ENCODE measurements around the gene ZNF205.

ZNF205 gene

DNA sequence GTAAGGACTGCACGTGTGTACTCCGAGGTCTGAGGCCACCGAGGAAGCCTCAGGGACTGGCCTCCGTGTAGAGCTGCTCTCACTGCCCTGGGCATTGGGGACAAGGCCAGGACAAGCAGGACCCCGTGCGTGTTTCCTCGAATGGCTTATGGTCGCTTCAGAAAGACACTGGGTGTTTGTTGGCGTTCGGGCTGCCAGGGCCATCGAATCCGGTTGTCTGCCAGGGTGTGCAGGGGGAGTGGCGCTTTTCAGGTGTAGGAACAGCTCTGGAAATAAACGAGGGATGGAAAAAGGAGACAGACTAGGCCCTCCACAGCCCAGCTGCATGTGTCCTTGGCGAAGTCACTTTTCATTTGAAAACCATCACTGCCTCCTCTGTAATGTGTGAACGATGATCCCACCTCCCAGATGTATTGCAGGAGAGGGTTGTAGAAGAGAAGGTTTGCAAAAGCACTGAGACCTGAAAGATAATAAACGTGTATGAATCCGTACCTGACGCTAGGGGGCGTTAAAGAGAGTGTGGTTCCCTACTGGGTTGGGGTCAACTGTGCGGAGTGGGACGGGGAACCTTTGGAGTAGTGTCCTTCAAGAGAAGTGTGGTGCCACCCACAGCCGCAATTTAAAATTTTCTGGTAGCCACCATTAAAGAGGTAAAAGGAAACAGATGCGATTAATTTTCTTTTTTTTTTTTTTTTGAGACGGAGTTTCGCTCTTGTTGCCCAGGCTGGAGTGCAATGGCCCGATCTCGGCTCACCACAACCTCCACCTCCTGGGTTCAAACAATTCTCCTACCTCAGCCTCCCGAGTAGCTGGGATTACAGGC, 11.2 kb upstream of the ZNF205 start:
- DNase-seq (ENCODE audit: low read depth in 1 of 2, low spot score in 1 of 2), result no peak

GRCh38 chr16:3101841-3102470, 10.4 kb upstream of the ZNF205 start:
- DNase-seq (ENCODE audit: low read depth in 1 of 2, low spot score in 1 of 2), result no peak

- DNase-seq (ENCODE audit: low read depth in 1 of 2, low spot score in 1 of 2), result peak; percentile 77 to 87
Observed at GRCh38 chr16:3106205-3106928, 6.0 kb upstream of the ZNF205 start.

DNA sequence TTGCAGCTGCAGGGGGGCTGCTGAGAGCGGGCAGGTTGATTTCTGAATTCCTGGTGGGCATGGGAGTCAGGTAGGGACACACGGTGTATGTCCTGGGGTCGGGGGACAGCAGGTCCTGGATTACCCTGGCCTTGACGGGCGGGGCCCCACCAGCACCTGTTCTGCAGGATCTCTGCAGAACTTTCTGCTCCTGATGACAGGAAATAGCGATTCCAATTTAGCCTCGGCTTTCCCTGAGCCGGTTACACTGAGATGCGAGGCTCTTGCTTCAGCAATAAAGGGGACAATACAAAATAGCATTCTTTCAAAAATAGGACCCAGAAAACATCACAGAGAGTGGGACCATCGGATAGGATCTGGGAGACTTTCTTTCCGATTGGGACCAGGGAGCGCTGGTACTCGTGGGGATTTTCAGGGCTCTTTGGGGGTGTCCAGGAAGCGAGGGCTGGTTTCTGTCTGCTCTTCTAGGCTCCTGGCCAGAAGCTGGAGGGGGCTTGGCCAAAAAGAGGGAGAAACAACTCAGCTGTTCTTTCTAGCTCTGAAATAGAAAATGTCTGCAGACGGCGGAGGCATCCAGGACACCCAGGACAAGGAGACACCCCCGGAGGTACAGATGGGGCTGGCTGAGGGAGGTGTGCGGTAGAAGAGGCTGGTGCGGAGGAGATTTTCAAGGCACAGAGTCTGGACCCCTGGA, 642 bp downstream of the ZNF205 start:
- no peak for DNase-seq (ENCODE audit: low read depth in 1 of 2, low spot score in 1 of 2)

- DNase-seq (ENCODE audit: low read depth in 1 of 2, low spot score in 1 of 2), result no peak
Observed at GRCh38 chr16:3113765-3114479, 1.5 kb downstream of the ZNF205 start.

DNA sequence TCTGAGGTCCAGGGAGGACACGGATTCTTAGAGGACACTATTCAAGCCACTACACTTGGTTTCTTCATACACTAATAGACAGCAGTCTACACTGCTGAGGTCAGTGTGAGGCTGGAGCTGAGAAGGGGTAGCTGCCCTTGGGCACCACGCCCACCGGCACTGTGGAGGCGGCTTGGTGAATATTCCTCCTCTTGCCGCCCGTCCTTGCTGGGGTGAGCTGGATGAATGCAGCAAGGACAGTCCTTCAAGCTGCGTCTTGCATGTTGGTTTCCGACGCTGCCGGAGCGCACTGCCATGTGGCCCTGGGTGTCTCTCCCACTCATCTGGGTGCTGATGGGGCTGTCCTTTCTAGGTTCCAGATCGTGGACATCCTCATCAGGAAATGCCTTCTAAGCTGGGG, 2.6 kb downstream of the ZNF205 start:
- DNase-seq (ENCODE audit: low read depth in 1 of 2, low spot score in 1 of 2), result no peak

GRCh38 chr16:3115561-3115960, 3.2 kb downstream of the ZNF205 start:
- no peak for DNase-seq (ENCODE audit: low read depth in 1 of 2, low spot score in 1 of 2)

GRCh38 chr16:3118204-3118790, 5.9 kb downstream of the ZNF205 start:
- DNase-seq (ENCODE audit: low read depth in 1 of 2, low spot score in 1 of 2), result no peak

DNA sequence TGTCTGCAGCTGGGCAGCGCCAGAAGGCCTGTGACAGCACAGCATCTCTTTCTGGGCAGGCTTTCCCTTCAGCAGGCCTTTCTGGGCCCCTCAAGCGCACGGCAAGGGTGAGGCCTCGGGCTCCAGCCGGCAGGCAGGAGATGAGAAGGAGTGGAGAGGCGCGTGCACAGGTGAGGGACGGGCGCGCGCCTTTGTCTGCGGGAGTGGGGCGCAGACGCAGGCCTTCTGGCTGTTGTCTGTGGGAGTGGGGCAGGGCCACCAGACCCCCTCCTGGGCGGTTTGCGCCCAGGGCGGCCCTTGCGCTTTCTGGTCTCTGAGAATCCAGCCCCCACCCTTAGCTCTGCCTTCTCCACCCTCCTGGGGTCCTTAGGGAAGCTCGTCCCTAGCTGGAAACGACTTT, 6.5 kb downstream of the ZNF205 start:
- DNase-seq (ENCODE audit: low read depth in 1 of 2, low spot score in 1 of 2), result no peak

DNA sequence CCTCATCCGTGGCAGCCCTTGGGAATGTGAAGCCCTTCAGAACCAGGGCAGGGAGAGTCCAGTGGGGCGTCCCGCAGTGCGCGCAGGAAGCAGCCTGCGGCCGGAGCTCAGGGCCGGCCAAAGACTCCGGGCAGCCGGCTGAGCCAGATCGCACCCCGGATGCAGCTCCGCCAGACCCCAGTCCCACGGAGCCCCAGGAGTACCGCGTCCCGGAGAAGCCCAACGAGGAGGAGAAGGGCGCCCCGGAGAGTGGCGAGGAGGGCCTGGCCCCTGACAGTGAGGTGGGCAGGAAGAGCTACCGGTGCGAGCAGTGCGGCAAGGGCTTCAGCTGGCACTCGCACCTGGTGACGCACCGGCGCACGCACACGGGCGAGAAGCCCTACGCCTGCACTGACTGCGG, 6.9 kb downstream of the ZNF205 start:
- DNase-seq (ENCODE audit: low read depth in 1 of 2, low spot score in 1 of 2), result no peak

GRCh38 chr16:3119701-3120408, 7.5 kb downstream of the ZNF205 start:
- no peak for DNase-seq (ENCODE audit: low read depth in 1 of 2, low spot score in 1 of 2)

GRCh38 chr16:3120435-3120834, 8.0 kb downstream of the ZNF205 start:
- no peak for DNase-seq (ENCODE audit: low read depth in 1 of 2, low spot score in 1 of 2)

DNA sequence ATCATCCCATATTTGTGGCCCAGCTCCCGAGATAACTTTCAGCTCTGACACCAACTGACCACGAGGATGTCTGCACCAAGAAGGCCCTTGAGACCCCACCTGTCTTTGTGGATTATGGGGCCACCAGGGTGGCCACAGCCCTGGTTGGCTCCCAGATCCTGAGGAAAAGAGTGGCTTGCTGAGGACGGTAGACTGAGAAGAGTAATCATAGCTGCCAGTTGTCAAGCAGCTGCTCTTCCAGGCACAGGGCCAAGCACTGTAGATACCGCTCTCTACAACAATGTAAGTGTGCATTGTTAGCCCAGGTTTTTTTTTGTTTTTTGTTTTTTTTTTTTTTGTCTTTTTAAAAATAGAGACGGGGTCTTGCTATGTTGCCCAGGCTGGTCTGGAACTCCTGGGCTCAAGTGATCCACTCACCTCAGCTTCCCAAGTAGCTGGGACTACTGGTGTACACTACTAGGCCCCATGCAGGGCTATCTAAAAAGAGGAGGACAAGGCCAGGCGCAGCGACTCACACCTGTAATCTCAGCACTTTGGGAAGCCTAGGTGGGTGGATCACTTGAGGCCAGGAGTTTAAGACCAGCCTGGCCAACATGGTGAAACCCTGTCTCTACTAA, 9.6 kb downstream of the ZNF205 start:
- DNase-seq (ENCODE audit: low read depth in 1 of 2, low spot score in 1 of 2), result no peak

DNA sequence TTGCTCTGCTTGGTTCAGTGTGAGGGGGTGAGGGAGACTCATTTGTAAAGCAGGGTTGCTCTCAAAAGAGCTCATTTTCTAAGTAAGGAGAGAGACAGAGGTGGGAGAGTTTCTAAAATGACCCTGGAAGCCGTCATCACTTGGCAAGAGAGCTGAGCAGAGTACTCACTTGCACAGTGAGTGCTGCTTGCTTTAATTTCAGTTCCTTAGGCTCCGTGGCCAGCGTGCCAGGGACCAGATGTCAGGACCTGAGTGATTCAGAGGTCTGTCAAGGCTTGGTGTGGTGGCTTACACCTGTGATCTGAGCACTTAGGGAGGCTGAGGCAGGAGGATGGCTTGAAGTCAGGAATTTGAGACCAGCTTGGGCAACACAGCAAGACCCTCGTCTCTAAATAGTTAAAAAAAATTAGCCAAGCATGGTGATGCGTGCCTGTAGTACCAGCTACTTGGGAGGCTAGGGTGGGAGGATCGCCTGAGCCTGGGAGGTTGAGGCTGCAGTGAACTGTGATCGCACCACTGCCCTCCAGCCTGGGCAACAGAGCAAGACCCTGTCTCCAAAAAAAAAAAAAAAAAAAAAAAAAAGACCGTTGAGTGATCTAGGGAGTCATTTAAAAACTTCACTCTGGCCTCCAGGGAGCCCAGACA, 10.7 kb downstream of the ZNF205 start:
- DNase-seq (ENCODE audit: low read depth in 1 of 2, low spot score in 1 of 2), result no peak

- peak; percentile 93 for DNase-seq (ENCODE audit: low read depth in 1 of 2, low spot score in 1 of 2)
Observed at GRCh38 chr16:3123986-3124886, 11.8 kb downstream of the ZNF205 start.

GRCh38 chr16:3127745-3128144, 15.4 kb downstream of the ZNF205 start:
- no peak for DNase-seq (ENCODE audit: low read depth in 1 of 2, low spot score in 1 of 2)

DNA sequence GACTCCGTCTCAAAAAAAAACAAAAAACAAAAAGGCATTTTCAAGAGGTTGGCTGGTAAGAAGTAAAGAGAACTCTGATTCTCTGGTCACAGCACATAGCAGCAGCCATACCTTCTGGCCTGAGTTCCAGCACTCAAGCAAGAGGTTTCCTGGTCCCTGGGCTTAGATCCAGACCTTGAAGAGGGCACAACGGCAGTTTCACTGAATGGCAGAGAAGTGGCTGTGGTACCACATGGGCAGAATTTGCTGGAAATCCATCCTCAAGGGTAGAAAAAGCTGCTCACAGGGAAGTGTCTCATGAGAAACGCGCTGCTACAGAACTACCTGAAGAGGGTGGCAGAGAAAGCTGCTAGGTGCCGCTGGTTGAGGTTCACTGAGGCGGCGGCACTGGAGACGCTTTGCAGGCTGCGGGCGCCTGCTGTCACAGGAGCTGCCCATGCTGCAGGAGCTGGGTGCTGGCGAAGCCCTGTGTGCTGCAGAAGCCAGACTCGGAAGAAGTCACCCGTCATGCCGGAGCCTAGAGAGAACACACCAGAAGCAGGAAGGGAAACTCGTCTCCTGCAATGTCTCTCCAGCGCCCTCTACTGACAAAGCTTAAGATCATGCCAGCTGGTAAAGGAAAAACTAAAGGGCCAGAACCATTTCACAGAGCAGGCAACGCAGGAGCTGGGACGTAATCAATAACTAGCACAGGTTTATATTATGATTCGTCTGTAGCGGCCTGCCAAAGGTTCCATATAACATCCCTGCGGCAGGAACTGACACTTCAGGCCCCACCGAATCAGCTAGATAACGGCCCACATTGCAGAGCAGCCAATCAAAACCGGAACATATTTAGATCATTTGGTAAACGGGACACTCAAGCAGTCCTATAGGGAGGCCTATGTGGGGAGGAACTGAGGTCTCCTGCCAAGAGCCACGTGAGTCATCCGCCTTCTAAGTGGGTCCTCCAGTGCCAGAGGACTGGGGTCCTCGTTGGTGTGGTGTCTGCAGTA, 17.0 kb downstream of the ZNF205 start:
- DNase-seq (ENCODE audit: low read depth in 1 of 2, low spot score in 1 of 2), result peak; percentile 43 to 63

All from activated T-helper 1 cell treated with anti-CD3 and anti-CD28 coated beads, Interleukin-2, amount 50 U/mL, for 16 hours (primary cell).